ENCODE measurements around the gene ATP13A2. TPM values are rescaled to one million over a fixed set of nuclear protein-coding genes. Genes with fewer than 3 reads are reported as not detected.

The ATP13A2 gene
- total RNA-seq, 1 donor from 2014 or later, result 31.9 TPM

DNA sequence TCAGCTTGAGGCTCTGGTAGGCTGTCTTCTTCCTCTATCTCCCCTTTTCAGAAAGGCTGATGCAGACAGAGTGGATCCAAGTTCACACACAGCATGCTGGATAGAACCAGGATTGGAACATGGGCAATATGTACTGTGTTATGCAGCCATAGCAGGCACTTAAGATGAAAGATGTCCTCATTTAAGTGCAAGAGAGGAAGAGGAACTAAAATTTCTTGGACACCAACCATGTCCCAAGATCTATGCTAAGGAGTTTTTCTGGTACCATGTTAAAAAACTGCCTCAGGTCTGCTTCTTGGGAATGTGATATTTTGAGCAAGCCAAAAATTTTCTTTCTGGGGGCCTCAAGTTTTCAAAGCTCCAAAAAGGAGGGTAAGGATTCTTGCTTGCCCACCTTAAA lies 40.9 kb upstream of the ATP13A2 start:
- CTCF ChIA-PET, result no interaction called here
- POLR2A ChIA-PET, result interaction anchor here (1.0 kb wide), 1 partner anchor 408 kb away, joined by 3 read pairs; no protein-coding TSS in a partner anchor
- H3K4me1 Mint-ChIP-seq, result peaks cover 28% of the 10 kb centered on the region
- no peaks in the 10 kb centered on the region for H3K27me3 Mint-ChIP-seq
- no peak for DNase-seq
- no peak overlapping the region for H3K27ac Mint-ChIP-seq
- no peaks in the 10 kb centered on the region for H3K9me3 Mint-ChIP-seq
- intact Hi-C loops (cut with micrococcal nuclease), result loop anchor here (2.0 to 10.0 kb wide), 3 partner anchors 138 to 1528 kb away; partner anchors contain the start of genes CASP9, DNAJC16 and SZRD1
- H3K4me3 Mint-ChIP-seq, result peak overlapping the region; percentile 99
- peaks cover 28% of the 10 kb centered on the region for H3K36me3 Mint-ChIP-seq (ENCODE audit: low read depth)
- no peak for ATAC-seq (ENCODE audit: low read depth)
- TF ChIP-seq, protein P1, sequence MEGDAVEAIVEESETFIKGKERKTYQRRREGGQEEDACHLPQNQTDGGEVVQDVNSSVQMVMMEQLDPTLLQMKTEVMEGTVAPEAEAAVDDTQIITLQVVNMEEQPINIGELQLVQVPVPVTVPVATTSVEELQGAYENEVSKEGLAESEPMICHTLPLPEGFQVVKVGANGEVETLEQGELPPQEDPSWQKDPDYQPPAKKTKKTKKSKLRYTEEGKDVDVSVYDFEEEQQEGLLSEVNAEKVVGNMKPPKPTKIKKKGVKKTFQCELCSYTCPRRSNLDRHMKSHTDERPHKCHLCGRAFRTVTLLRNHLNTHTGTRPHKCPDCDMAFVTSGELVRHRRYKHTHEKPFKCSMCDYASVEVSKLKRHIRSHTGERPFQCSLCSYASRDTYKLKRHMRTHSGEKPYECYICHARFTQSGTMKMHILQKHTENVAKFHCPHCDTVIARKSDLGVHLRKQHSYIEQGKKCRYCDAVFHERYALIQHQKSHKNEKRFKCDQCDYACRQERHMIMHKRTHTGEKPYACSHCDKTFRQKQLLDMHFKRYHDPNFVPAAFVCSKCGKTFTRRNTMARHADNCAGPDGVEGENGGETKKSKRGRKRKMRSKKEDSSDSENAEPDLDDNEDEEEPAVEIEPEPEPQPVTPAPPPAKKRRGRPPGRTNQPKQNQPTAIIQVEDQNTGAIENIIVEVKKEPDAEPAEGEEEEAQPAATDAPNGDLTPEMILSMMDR (IDR thresholded peaks at IDR 0.05), result no peak

DNA sequence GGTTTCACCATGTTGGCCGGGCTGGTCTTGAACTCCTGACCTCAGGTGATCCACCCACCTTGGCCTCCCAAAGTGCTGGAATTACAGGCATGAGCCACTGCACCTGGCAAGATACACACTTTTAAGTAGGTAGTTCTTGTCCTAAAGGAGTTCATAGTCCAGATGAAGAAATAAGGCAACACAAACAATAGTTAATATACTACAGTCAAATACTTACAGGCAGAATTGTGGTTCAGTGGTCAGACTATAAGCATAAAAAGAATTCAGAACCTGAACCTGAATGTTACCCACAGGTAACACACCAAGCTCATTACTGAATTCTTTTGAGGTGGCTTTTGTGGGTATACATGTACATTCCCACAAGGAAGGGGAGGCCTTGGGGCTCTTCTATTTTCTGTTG lies 40.3 kb upstream of the ATP13A2 start:
- intact Hi-C loops (cut with micrococcal nuclease), result loop anchor here (2.0 to 10.0 kb wide), 3 partner anchors 137 to 1527 kb away; partner anchors contain the start of genes CASP9, DNAJC16 and SZRD1
- ChIA-PET CTCF (no interaction called here), POLR2A (interaction anchor here (0.5 to 1.0 kb wide), 2 partner anchors 408 to 544 kb away, joined by 3 read pairs; no protein-coding TSS in a partner anchor)
- no peak overlapping the region for H3K27ac Mint-ChIP-seq
- H3K9me3 Mint-ChIP-seq, result no peaks in the 10 kb centered on the region
- no peaks in the 10 kb centered on the region for H3K27me3 Mint-ChIP-seq
- peaks cover 28% of the 10 kb centered on the region for H3K4me1 Mint-ChIP-seq
- H3K36me3 Mint-ChIP-seq (ENCODE audit: low read depth), result peaks cover 28% of the 10 kb centered on the region
- H3K4me3 Mint-ChIP-seq, result no peak overlapping the region
- TF ChIP-seq, protein P1 (IDR thresholded peaks at IDR 0.05), result no peak
- ATAC-seq (ENCODE audit: low read depth), result no peak
- DNase-seq, result no peak

DNA sequence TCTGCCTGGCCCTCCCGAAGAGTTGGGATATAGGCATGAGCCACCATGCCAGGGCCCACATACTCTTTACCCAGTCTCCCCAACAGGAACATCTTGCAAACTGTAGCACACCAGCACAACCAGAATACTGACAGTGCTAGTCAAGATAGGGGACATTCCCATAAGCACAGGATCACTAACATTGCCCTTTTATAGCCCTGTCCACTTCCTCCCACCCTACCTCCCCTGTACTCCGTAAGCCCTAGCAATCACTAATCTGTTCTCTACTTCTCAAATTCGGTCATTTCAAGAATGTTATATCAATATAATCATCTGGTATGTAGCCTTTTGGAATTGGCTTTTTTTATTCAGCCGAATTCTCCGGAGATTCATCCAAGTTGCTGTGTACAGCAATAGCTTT lies 36.2 kb upstream of the ATP13A2 start:
- POLR2A ChIA-PET, result interaction anchor here (0.7 kb wide), 1 partner anchor 140 kb away, joined by 9 read pairs; no protein-coding TSS in a partner anchor
- Mint-ChIP-seq H3K9me3 (no peaks in the 10 kb centered on the region), H3K36me3 (ENCODE audit: low read depth) (peaks cover 45% of the 10 kb centered on the region), H3K4me1 (peaks cover 30% of the 10 kb centered on the region), H3K27me3 (no peaks in the 10 kb centered on the region), H3K4me3 (no peak overlapping the region), H3K27ac (no peak overlapping the region)
- intact Hi-C loops (cut with micrococcal nuclease), result no loop called here
- CTCF ChIA-PET, result interaction anchor here (2.2 to 2.4 kb wide), 2 partner anchors 87 to 96 kb away, joined by 7 to 10 read pairs; no protein-coding TSS in a partner anchor
- DNase-seq (no peak), ATAC-seq (ENCODE audit: low read depth) (no peak)
- TF ChIP-seq, protein P1 (IDR thresholded peaks at IDR 0.05), result no peak

DNA sequence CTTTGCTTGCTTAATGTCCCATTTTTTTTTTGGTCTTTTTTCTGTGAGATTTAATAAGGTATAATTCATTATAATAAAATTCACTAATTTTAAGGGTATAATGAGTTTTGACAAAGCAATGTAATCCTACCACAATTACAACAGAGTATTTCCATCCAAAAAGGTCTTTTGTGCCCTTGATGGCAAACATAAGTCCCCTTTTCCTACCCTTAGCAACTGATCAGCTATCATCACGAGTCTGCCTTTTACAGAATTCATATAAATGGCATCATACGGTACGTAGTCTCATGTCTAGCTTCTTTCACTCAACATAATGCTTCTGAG lies 34.6 kb upstream of the ATP13A2 start:
- Mint-ChIP-seq H3K36me3 (ENCODE audit: low read depth) (peaks cover 56% of the 10 kb centered on the region), H3K27me3 (no peaks in the 10 kb centered on the region), H3K9me3 (no peaks in the 10 kb centered on the region), H3K4me1 (peaks cover 21% of the 10 kb centered on the region), H3K27ac (no peak overlapping the region), H3K4me3 (no peak overlapping the region)
- POLR2A ChIA-PET, result interaction anchor here (0.5 to 1.6 kb wide), 3 partner anchors 150 to 1212 kb away, joined by 3 to 5 read pairs (median 4); no protein-coding TSS in a partner anchor
- DNase-seq, result no peak
- ATAC-seq (ENCODE audit: low read depth), result no peak
- CTCF ChIA-PET, result interaction anchor here (0.8 to 1.8 kb wide), 9 partner anchors 23 to 437 kb away, joined by 3 to 13 read pairs (median 5); no protein-coding TSS in a partner anchor
- TF ChIP-seq, protein P1 (IDR thresholded peaks at IDR 0.05), result no peak
- intact Hi-C loops (cut with micrococcal nuclease), result loop anchor here (1.0 kb wide), 1 partner anchor 95 kb away; no protein-coding TSS in a partner anchor

DNA sequence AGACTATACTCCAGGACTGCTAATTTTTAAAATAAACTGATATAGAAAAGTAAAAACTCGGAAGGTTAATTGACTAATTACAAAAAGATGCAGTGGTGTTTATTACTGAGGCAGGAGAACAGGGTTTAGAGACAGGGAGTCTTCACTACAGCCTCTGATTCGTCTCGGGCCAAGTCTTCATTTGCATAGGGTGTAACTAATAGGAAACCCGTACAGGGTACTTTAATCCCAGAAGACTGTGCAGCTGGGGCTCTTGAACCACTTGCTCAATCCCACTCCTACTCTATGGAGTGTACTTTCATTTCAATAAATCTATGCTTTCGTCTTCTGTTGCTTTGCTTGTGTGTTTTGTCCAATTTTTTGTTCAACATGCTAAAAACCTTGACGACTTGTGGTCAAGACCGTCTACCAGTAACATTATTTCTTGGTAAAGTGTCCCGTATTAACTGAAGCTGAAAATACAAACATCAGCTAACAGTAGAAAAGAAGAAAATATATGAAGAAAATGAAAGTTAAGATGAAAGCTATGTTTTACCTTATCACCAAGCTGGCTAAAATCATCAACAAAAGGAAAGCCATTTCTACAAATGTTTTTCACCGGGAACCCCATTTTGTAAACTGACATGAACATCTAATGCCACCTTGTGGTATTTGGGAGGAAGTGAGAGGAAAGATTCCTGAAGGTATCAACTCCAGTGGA lies 34.1 kb upstream of the ATP13A2 start:
- intact Hi-C loops (cut with micrococcal nuclease), result loop anchor here (1.0 kb wide), 1 partner anchor 94 kb away; no protein-coding TSS in a partner anchor

More for the DNA sequence above, 34.1 kb upstream of the ATP13A2 start:
- Mint-ChIP-seq H3K9me3 (no peaks in the 10 kb centered on the region), H3K27ac (peak overlapping the region; percentile 77), H3K4me1 (peaks cover 18% of the 10 kb centered on the region), H3K36me3 (ENCODE audit: low read depth) (peaks cover 53% of the 10 kb centered on the region), H3K27me3 (no peaks in the 10 kb centered on the region), H3K4me3 (peak overlapping the region; percentile 78)
- ChIA-PET CTCF (interaction anchor here (0.8 to 1.8 kb wide), 10 partner anchors 23 to 436 kb away, joined by 3 to 13 read pairs (median 5); no protein-coding TSS in a partner anchor), POLR2A (interaction anchor here (0.5 to 1.6 kb wide), 3 partner anchors 149 to 1212 kb away, joined by 3 to 5 read pairs (median 4); no protein-coding TSS in a partner anchor)
- TF ChIP-seq, protein P1 (IDR thresholded peaks at IDR 0.05), result no peak
- ATAC-seq (ENCODE audit: low read depth) (peak; percentile 71), DNase-seq (no peak)

Data from activated B cell treated with CpG ODN at 0.5 μM for 24 hours (primary cell).